Activated CD4-positive, alpha-beta T cell treated with anti-CD3 and anti-CD28 coated beads, Interleukin-2, amount 10 ng/mL, durations not matched to agents 7 days and 5 days (primary cell): Measurements from ENCODE around the gene C1orf198. TPM values are rescaled to one million over a fixed set of nuclear protein-coding genes. Genes with fewer than 3 reads are reported as not detected.

ENCODE experiments used
- CTCF ChIA-PET: fragments of 350-600 bp; sonication (Branson Sonifier 250); formaldehyde crosslinking; loops from one replicate; lab custom pipeline; 2021; ENCODE audit warnings: antibody characterized with exemption; lab: Charles Lee
- POLR2A ChIA-PET: fragments of 350-600 bp; sonication (Branson Sonifier 250); formaldehyde crosslinking; loops from one replicate; lab custom pipeline; 2021; ENCODE audit warnings: antibody characterized with exemption; lab: Charles Lee
- DNase-seq: peaks from one replicate; pipeline ENCODE4 v3.0.0-alpha.2; 2020
- H3K27ac Mint-ChIP-seq: one replicate; pipeline ENCODE4 v1.8.0; 2021; ENCODE audit warnings: mild to moderate bottlenecking, moderate library complexity, mixed read lengths
- H3K27me3 Mint-ChIP-seq: one replicate; pipeline ENCODE4 v1.8.0; 2021; ENCODE audit warnings: mixed read lengths
- H3K36me3 Mint-ChIP-seq: one replicate; pipeline ENCODE4 v1.8.0; 2021; ENCODE audit warnings: low read depth, mixed read lengths
- H3K4me1 Mint-ChIP-seq: one replicate; pipeline ENCODE4 v1.8.0; 2021; ENCODE audit warnings: mixed read lengths
- H3K4me3 Mint-ChIP-seq: one replicate; pipeline ENCODE4 v1.8.0; 2021; ENCODE audit warnings: mild to moderate bottlenecking, moderate library complexity, mixed read lengths
- H3K9me3 Mint-ChIP-seq: one replicate; pipeline ENCODE4 v1.8.0; 2021; ENCODE audit warnings: mixed read lengths
- total RNA-seq, 2 experiments: library from RNA; stranded (reverse); gene quantifications; one replicate each; pipeline ENCODE4 v1.2.3, GENCODE V29; 2021

C1orf198 gene
- total RNA-seq, 2 experiments from 2014 or later: 2.0 to 2.4 TPM

DNA sequence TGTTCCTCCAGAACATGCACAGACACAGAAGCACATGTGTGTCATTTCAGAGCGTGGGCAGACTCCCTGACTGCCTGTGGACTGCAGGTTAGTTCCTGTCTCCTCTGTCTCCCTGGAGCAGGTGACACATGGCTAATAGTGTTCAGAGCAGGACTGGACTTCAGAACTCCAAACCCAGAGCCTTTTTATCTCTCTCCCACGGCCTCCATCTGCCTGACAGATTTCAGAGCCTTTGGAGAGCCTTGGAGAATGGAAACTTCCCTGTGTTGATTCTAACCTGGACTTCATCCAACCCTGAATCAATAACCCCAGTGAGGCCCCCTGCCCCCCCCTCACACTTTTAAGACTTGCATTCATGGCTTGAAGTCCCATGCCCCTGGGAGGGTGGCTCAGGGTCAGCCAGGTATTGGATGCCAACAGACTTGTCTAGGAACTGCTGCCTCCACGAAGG, 44.4 kb downstream of the C1orf198 start:
- Mint-ChIP-seq H3K9me3 (no peaks in the 10 kb centered on the region), H3K27me3 (no peaks in the 10 kb centered on the region), H3K27ac (no peak overlapping the region), H3K4me1 (no peaks in the 10 kb centered on the region), H3K36me3 (no peaks in the 10 kb centered on the region), H3K4me3 (no peak overlapping the region)
- CTCF ChIA-PET: no interaction called here
- POLR2A ChIA-PET: no interaction called here
- no peak for DNase-seq

DNA sequence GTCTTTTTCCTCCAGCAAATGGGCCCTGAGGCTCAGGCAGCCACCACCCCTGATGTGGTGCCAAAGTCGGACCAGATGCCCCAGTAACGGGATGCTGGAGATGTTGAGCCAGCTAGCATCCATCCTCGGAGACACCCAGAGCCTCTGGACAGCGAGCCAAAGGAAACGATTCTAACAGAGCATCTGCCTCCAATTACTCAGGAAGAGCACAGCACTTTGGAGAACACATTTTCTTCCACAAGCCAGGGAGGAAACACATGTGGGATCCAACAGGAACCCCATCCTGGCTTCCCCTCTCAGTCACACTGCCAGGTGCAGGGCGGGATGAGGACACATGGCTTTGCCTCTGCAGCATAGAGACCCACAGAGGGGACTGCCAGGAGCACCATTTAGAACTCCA, 44.9 kb downstream of the C1orf198 start:
- Mint-ChIP-seq H3K4me1 (no peaks in the 10 kb centered on the region), H3K27ac (no peak overlapping the region), H3K9me3 (no peaks in the 10 kb centered on the region), H3K36me3 (no peaks in the 10 kb centered on the region), H3K4me3 (no peak overlapping the region), H3K27me3 (no peaks in the 10 kb centered on the region)
- POLR2A ChIA-PET: no interaction called here
- no peak for DNase-seq
- CTCF ChIA-PET: interaction anchor here (0.6 kb wide), 1 partner anchor 1117 kb away, joined by 3 read pairs; no protein-coding TSS in a partner anchor

DNA sequence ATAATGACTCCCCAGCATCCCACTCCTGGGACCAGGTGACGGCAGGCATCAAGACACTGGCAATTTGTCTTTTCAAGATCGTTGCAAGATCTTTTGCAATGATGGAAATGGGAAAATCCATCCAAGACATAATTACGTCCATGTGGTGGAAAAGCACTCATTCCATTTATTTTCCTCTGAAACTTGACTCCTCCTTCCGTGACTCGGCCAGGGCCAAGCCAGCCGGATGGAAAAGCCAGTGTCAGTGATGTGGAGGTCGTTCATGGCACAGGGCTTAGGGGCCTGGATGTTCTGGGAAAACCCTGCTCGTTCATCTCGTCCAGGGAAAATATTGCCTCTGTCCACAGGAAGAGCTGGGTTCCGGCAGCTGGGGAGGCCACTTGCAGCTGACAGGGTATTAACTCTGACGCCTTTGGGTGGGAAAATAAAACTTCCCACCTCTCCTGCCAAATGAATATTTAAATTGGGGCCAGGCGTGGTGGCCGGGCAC, 46.2 kb downstream of the C1orf198 start:
- Mint-ChIP-seq H3K36me3 (no peaks in the 10 kb centered on the region), H3K4me3 (no peak overlapping the region), H3K27ac (no peak overlapping the region), H3K27me3 (peaks cover 6% of the 10 kb centered on the region), H3K9me3 (no peaks in the 10 kb centered on the region), H3K4me1 (no peaks in the 10 kb centered on the region)
- no peak for DNase-seq
- ChIA-PET POLR2A (no interaction called here), CTCF (interaction anchor here (1.0 kb wide), 1 partner anchor 25 kb away, joined by 3 read pairs; no protein-coding TSS in a partner anchor)

DNA sequence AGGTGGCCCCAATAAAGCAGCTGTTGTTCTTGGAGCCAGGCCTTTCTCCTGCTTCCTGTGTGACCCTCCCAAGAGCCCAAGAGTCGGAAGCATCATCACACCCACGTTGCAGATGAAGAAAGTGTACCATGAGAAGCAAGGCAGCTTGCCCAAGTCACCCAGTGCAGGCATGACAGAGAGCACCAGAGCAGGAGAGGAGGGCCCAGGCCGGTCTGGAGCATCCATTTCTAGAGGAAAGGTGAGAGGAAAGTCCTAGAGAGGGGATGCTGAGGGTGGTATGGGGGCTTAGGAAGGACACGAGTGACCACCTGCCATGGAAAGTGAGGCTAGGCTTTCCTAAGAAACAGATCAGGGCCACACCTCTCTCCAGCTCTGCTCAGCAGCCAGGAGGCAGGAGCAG, 47.0 kb downstream of the C1orf198 start:
- DNase-seq: no peak
- H3K36me3 Mint-ChIP-seq: no peaks in the 10 kb centered on the region
- no peak overlapping the region for H3K27ac Mint-ChIP-seq
- H3K4me3 Mint-ChIP-seq: no peak overlapping the region
- peaks cover 9% of the 10 kb centered on the region for H3K27me3 Mint-ChIP-seq
- CTCF ChIA-PET: no interaction called here
- no peaks in the 10 kb centered on the region for H3K4me1 Mint-ChIP-seq
- POLR2A ChIA-PET: no interaction called here
- H3K9me3 Mint-ChIP-seq: no peaks in the 10 kb centered on the region

DNA sequence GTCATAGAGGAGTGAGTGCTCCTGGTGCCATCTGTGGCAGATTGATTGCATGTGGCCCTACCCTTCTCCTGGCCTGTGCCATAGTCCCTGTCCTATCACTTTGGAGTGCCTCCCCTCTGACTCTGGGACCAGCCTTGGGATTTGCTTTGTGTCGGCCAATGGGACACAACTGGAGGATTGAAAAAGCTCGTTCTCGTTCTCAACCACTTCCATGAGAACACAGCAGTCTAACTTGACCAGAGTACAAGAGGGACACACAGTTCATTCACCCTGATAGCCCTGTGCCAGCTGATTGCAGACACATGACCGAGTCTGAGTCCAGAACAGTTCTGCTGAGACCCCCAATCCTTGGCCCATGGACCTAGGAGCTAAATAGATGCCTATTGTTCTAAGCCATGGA, 47.8 kb downstream of the C1orf198 start:
- H3K4me1 Mint-ChIP-seq: no peaks in the 10 kb centered on the region
- peaks cover 9% of the 10 kb centered on the region for H3K27me3 Mint-ChIP-seq
- no peaks in the 10 kb centered on the region for H3K36me3 Mint-ChIP-seq
- ChIA-PET CTCF (no interaction called here), POLR2A (no interaction called here)
- no peaks in the 10 kb centered on the region for H3K9me3 Mint-ChIP-seq
- DNase-seq: no peak
- H3K27ac Mint-ChIP-seq: no peak overlapping the region
- no peak overlapping the region for H3K4me3 Mint-ChIP-seq

DNA sequence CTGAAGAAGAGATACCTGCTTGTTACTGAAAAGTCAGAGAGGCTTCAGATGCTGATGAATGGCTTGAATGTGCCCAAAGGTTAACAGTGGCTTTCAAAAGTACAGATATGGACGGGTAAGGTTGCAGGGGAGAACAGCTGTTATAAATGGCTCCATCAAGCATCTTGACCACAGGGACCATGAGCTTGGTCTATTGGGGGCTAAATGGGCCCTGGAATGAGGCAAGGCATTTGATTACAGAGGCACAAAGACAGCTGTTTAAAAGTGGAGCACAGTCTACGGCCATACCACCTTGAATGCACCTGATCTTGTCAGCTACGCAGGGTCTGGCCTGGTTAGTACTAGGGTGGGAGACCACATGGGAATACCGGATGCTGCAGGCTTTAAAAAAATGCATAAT, 48.3 kb downstream of the C1orf198 start:
- Mint-ChIP-seq H3K4me3 (no peak overlapping the region), H3K9me3 (no peaks in the 10 kb centered on the region), H3K4me1 (no peaks in the 10 kb centered on the region), H3K27me3 (peaks cover 15% of the 10 kb centered on the region), H3K27ac (no peak overlapping the region), H3K36me3 (no peaks in the 10 kb centered on the region)
- CTCF ChIA-PET: no interaction called here
- POLR2A ChIA-PET: no interaction called here
- DNase-seq: no peak

DNA sequence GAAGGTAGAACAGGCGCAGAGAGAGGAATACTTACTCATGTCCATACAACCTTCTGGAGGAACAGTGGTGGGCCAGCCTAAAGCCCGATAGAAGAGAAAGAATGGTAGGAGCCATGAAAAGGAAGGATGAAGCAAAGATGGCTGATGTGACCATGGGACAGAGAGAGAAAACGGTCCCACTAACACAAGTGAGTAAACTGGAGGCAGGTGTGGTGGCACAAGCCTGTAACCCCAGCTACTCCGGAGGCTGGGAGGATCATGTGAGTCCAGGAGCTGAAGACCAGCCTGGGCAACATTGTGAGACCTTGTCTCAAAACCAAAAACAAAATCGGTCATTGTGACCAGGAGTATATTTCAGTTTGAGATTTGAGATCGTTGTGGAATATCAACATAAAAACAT, 49.4 kb downstream of the C1orf198 start:
- DNase-seq: no peak
- Mint-ChIP-seq H3K4me1 (no peaks in the 10 kb centered on the region), H3K9me3 (no peaks in the 10 kb centered on the region), H3K27me3 (peaks cover 16% of the 10 kb centered on the region), H3K27ac (no peak overlapping the region), H3K4me3 (no peak overlapping the region), H3K36me3 (no peaks in the 10 kb centered on the region)
- ChIA-PET POLR2A (no interaction called here), CTCF (no interaction called here)

DNA sequence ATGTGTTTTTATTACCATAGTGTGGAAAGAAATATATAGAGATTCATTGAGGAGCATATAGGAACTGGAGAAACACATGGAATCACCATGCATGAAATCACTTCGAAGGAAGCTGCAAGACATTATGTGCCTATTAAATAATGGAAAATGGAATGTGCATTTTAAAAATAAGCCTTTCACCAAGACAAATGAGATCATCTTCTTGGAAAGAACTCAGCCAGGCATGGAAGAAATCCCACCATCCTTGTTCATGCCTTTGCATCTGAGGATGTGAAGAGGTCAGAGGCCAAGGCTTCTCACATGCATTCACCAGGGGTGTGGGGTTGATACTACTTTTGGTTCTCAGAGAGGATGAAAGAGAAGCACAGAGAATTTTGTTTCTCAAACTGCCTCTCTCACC, 50.0 kb downstream of the C1orf198 start:
- Mint-ChIP-seq H3K27me3 (peaks cover 16% of the 10 kb centered on the region), H3K9me3 (peaks cover under 1% of the 10 kb centered on the region), H3K4me1 (no peaks in the 10 kb centered on the region), H3K36me3 (no peaks in the 10 kb centered on the region), H3K27ac (no peak overlapping the region), H3K4me3 (no peak overlapping the region)
- ChIA-PET CTCF (no interaction called here), POLR2A (no interaction called here)
- no peak for DNase-seq

DNA sequence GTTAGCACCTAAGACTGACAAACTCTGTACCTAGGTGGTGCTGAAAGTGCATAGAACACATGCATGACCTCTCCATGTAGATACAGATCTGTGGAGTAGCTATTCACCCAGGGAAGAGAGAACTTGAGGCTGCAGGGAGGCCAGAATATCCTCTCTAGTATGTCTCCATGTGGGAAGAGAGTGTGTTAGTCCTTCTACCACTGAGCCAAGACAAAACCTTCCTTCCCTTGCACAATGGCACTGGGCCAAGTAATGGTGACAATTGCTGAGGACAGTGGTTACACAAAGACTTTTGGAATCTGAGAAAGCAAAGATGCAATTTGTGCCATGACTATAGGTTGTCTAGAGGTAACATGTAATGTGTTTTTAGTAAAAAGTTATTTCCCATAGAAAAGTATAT, 52.3 kb downstream of the C1orf198 start:
- Mint-ChIP-seq H3K27me3 (peaks cover 22% of the 10 kb centered on the region), H3K36me3 (no peaks in the 10 kb centered on the region), H3K4me3 (no peak overlapping the region), H3K9me3 (peaks cover 12% of the 10 kb centered on the region), H3K27ac (no peak overlapping the region), H3K4me1 (no peaks in the 10 kb centered on the region)
- ChIA-PET CTCF (interaction anchor here (0.5 to 0.7 kb wide), 2 partner anchors 35 to 247 kb away, joined by 3 to 5 read pairs; no protein-coding TSS in a partner anchor), POLR2A (no interaction called here)
- no peak for DNase-seq

DNA sequence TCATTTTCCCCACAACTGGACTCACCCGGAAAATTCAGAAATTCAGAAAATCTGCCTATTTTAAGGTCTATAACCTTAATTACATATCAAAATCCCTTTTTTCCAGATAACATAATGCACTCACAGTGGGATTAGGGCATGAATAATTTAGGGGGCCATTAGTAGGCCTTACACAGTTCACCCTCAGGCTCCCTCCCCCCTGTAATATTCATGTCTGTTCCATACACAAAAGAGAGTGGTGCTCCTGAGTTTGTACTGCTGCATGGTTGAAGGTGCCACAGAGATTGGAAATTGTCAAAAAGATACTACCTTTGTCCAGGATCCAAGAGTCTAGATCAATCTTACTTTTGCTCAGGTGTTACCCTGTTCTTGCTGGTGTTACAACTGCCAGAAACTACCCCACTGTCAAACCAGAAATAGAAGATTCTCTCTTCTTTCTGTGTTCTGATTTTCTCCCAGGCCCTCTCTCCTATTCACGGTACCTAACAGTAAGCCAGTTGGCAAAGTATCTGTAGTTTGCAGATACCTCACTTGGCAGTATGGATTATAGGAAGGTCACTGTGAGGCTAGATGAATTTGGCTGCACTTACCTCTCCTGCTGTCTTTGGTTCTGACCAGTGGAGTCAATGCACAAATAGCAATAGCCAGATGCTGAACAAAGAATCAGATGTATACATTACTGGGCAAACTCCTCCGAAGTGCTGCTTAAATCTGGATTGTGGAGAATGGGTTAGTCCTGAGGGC, 53.2 kb downstream of the C1orf198 start:
- H3K27me3 Mint-ChIP-seq: peaks cover 25% of the 10 kb centered on the region
- H3K27ac Mint-ChIP-seq: no peak overlapping the region
- DNase-seq: no peak
- ChIA-PET CTCF (interaction anchor here (0.7 kb wide), 1 partner anchor 36 kb away, joined by 3 read pairs; no protein-coding TSS in a partner anchor), POLR2A (no interaction called here)
- no peaks in the 10 kb centered on the region for H3K4me1 Mint-ChIP-seq
- H3K9me3 Mint-ChIP-seq: peaks cover 12% of the 10 kb centered on the region
- H3K4me3 Mint-ChIP-seq: no peak overlapping the region
- H3K36me3 Mint-ChIP-seq: no peaks in the 10 kb centered on the region

DNA sequence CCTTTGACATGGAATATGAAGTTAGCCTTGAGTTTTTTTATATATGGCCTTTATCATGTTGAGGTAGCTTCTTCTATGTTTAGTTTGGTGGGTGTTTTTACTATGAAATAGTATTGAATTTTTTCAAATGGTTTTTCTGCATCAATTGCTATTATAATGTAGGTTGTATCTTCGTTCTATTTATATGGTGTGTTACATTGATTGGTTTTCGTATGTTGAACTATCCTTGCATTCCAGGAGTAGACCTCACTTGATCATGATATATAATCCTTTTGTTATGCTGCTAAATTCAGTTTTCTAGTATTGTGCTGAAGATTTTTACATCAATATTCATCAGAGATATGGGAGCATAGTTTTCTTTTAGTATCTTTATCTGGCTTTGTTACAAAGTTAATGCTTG, 55.8 kb downstream of the C1orf198 start:
- CTCF ChIA-PET: no interaction called here
- Mint-ChIP-seq H3K36me3 (no peaks in the 10 kb centered on the region), H3K27me3 (peaks cover 21% of the 10 kb centered on the region), H3K9me3 (peaks cover 12% of the 10 kb centered on the region), H3K4me1 (no peaks in the 10 kb centered on the region), H3K4me3 (no peak overlapping the region), H3K27ac (no peak overlapping the region)
- POLR2A ChIA-PET: no interaction called here
- no peak for DNase-seq

DNA sequence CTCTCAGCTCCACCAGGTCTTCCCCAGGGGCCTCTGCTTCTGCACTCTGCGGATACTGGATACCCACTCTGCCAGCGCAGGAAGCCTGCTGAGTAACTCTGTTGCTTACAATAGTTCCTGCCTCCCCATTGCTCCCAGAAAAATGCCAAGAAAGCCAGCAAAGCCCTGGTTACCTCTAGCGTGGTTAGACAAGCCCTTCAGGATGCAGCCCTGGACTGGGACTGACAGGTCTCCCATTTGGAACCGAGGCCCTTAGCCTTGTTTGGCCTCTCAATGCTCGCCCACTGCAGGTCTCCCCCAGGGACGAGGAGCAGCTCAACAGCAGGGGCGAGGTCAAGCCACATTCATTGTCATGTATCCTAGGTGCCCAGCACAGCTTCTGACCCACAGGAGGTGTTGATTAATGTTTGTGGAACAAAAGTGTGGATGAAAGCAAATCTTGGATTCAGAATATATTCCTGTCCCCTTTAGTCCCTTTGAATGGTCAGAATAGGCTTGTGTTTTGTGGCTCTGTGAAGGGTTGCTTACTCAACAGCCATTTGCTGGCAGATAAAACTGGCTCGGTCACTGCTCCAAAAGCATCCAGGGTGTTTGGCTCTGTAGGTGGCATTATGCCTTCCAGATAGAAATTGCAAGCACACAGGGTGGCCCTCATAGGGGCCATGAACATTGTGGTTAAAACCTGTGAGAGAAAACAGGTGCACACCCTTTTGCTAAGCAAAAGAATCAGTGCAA, 58.9 kb downstream of the C1orf198 start:
- peaks cover 12% of the 10 kb centered on the region for H3K9me3 Mint-ChIP-seq
- CTCF ChIA-PET: no interaction called here
- H3K27me3 Mint-ChIP-seq: peaks cover 13% of the 10 kb centered on the region
- POLR2A ChIA-PET: no interaction called here
- no peak overlapping the region for H3K27ac Mint-ChIP-seq
- H3K4me3 Mint-ChIP-seq: no peak overlapping the region
- no peaks in the 10 kb centered on the region for H3K4me1 Mint-ChIP-seq
- no peak for DNase-seq
- H3K36me3 Mint-ChIP-seq: no peaks in the 10 kb centered on the region

DNA sequence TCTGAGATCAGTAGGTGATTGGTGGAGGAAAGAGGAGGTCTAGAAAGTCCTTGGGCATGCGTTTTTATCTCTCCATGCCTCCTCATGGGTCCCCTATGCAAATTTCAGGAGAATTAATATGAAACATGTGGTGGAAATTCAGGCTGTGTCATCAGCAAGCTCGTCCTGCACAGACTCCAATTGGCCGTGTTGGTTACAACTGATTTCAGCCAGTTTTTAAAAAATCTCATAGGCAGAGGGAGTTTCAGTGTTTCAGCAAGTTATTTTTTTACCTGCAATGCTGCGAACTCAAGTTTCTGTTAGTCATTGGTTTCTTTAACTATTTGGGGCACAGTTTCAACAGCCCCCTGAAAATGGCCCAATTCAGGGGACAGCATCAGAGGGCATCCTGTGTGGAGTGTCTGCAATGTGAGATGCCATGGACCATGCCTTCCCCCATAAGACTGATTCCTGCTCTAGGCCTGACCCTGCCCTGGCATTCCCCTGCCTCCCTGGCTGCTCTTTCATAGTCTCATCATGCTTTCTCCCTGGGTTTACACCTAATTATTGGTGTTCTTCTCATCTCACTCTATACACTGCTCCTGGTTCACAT, 59.9 kb downstream of the C1orf198 start:
- no peak for DNase-seq

More for the DNA sequence above, 59.9 kb downstream of the C1orf198 start:
- H3K4me3 Mint-ChIP-seq: no peak overlapping the region
- H3K4me1 Mint-ChIP-seq: no peaks in the 10 kb centered on the region
- peaks cover 12% of the 10 kb centered on the region for H3K9me3 Mint-ChIP-seq
- H3K27me3 Mint-ChIP-seq: peaks cover 13% of the 10 kb centered on the region
- ChIA-PET POLR2A (no interaction called here), CTCF (no interaction called here)
- H3K36me3 Mint-ChIP-seq: no peaks in the 10 kb centered on the region
- no peak overlapping the region for H3K27ac Mint-ChIP-seq
